HEK293 (cell line): ENCODE data around the gene PEX26.

ENCODE experiments used
- CTCF ChIA-PET: fragments of 350-600 bp; formaldehyde crosslinking; extraction: SDS; loops from one replicate; lab custom pipeline; 2021; ENCODE audit warnings: antibody characterized with exemption; lab: Yijun Ruan, JAX
- POLR2A ChIA-PET: fragments of 300-600 bp; formaldehyde crosslinking; extraction: SDS; loops from one replicate; lab custom pipeline; 2020; ENCODE audit warnings: antibody characterized with exemption, inconsistent platforms; lab: Yijun Ruan, JAX
- H3K27ac ChIP-seq: fragments of 200-500 bp; sonication (Bioruptor generic); 2 replicates; pipeline ENCODE4 v1.5.1; 2014; ENCODE audit warnings: low read depth, low read length, control low read depth, inconsistent platforms; ENCODE audit errors: extremely low read depth
- H3K36me3 ChIP-seq, 2 experiments: fragments of 200-500 bp in 1 of 2; sonication (Bioruptor generic) in 1 of 2; 1 replicate in 1 of 2; 2 replicates in 1 of 2; pipeline ENCODE4 v1.5.1; 2014 to 2017; ENCODE audit warnings: inconsistent platforms in 2 of 2, low read length in 2 of 2; ENCODE audit not compliant: control insufficient read depth in 2 of 2, insufficient read depth in 1 of 2
- H3K4me1 ChIP-seq: fragments of 200-500 bp; sonication (Bioruptor generic); 2 replicates; pipeline ENCODE4 v1.5.1; 2014; ENCODE audit warnings: mild to moderate bottlenecking, low read length, inconsistent platforms; ENCODE audit not compliant: control insufficient read depth, insufficient read depth
- H3K4me3 ChIP-seq: 2 replicates; pipeline ENCODE4 v1.5.1; 2011; ENCODE audit warnings: low read depth, mild to moderate bottlenecking, control low read depth, low read length, moderate library complexity
- H3K9me3 ChIP-seq: fragments of 200-500 bp; sonication (Bioruptor generic); 2 replicates; pipeline ENCODE4 v1.5.1; 2014; ENCODE audit warnings: low read depth, low read length, inconsistent platforms; ENCODE audit not compliant: control insufficient read depth, insufficient read depth
- EGR2 ChIP-seq: fragments of 450-650 bp; formaldehyde crosslinking; IDR thresholded peaks from 2 replicates; pipeline ENCODE4 v1.5.1; 2016; ENCODE audit warnings: low read depth, missing biosample characterization, missing genetic modification characterization
- GFI1B ChIP-seq: fragments of 450-650 bp; formaldehyde crosslinking; IDR thresholded peaks from 2 replicates; pipeline ENCODE4 v1.5.1; 2016; ENCODE audit warnings: missing biosample characterization, missing genetic modification characterization
- GLIS1 ChIP-seq: fragments of 450-650 bp; formaldehyde crosslinking; IDR thresholded peaks from 2 replicates; pipeline ENCODE4 v1.5.1; 2016; ENCODE audit warnings: missing biosample characterization, missing genetic modification characterization
- GLIS2 ChIP-seq: fragments of 450-650 bp; formaldehyde crosslinking; IDR thresholded peaks from 2 replicates; pipeline ENCODE4 v1.5.1; 2016; ENCODE audit warnings: missing biosample characterization, missing genetic modification characterization
- PATZ1 ChIP-seq: fragments of 450-650 bp; formaldehyde crosslinking; IDR thresholded peaks from 2 replicates; pipeline ENCODE4 v1.5.1; 2016; ENCODE audit warnings: missing biosample characterization, missing genetic modification characterization
- PRDM10 ChIP-seq: fragments of 450-650 bp; formaldehyde crosslinking; IDR thresholded peaks from 2 replicates; pipeline ENCODE4 v1.5.1; 2016; ENCODE audit warnings: missing biosample characterization, missing genetic modification characterization
- ZBTB26 ChIP-seq: fragments of 450-650 bp; formaldehyde crosslinking; optimal IDR thresholded peaks from 2 replicates; pipeline ENCODE3; 2016; ENCODE audit warnings: missing biosample characterization, mild to moderate bottlenecking, missing genetic modification characterization
- ZFHX2 ChIP-seq: fragments of 450-650 bp; formaldehyde crosslinking; conservative IDR thresholded peaks from 2 replicates; pipeline ENCODE4 v1.5.1; 2016; ENCODE audit warnings: missing biosample characterization, missing genetic modification characterization
- ZIC2 ChIP-seq: fragments of 450-650 bp; formaldehyde crosslinking; IDR thresholded peaks from 2 replicates; pipeline ENCODE4 v1.5.1; 2016; ENCODE audit warnings: missing biosample characterization, missing genetic modification characterization
- ZNF114 ChIP-seq: fragments of 450-650 bp; formaldehyde crosslinking; IDR thresholded peaks from 2 replicates; pipeline ENCODE4 v1.5.0; 2017; ENCODE audit warnings: missing biosample characterization, missing genetic modification characterization
- ZNF211 ChIP-seq: fragments of 450-650 bp; formaldehyde crosslinking; IDR thresholded peaks from 2 replicates; pipeline ENCODE4 v1.5.1; 2016; ENCODE audit warnings: low read depth, missing biosample characterization, missing genetic modification characterization
- ZNF335 ChIP-seq: fragments of 450-650 bp; formaldehyde crosslinking; conservative IDR thresholded peaks from 2 replicates; pipeline ENCODE4 v1.5.1; 2016; ENCODE audit warnings: missing biosample characterization, missing genetic modification characterization
- ZNF473 ChIP-seq: fragments of 450-650 bp; formaldehyde crosslinking; IDR thresholded peaks from 2 replicates; pipeline ENCODE4 v1.5.1; 2017; ENCODE audit warnings: missing biosample characterization, missing genetic modification characterization
- ZNF639 ChIP-seq: fragments of 450-650 bp; formaldehyde crosslinking; IDR thresholded peaks from 2 replicates; pipeline ENCODE4 v1.5.1; 2016; ENCODE audit warnings: missing biosample characterization, missing genetic modification characterization
- ZNF660 ChIP-seq: fragments of 450-650 bp; IDR thresholded peaks from 2 replicates; pipeline ENCODE4 v1.5.1; 2018; ENCODE audit warnings: missing biosample characterization, mild to moderate bottlenecking, missing genetic modification characterization
- ZNF670 ChIP-seq: fragments of 450-650 bp; formaldehyde crosslinking; IDR thresholded peaks from 2 replicates; pipeline ENCODE4 v1.5.1; 2016; ENCODE audit warnings: missing biosample characterization, missing genetic modification characterization, low read depth
- ZNF704 ChIP-seq: fragments of 450-650 bp; formaldehyde crosslinking; IDR thresholded peaks from 2 replicates; pipeline ENCODE4 v1.5.1; 2016; ENCODE audit warnings: missing biosample characterization, missing genetic modification characterization
- ZSCAN30 ChIP-seq: fragments of 450-650 bp; IDR thresholded peaks from 2 replicates; pipeline ENCODE4 v1.5.1; 2018; ENCODE audit warnings: missing biosample characterization, mild to moderate bottlenecking, missing genetic modification characterization, moderate library complexity

The PEX26 gene

GRCh38 chr22:18109410-18110193 is 31.8 kb downstream of the PEX26 start:
- H3K4me1 ChIP-seq = no peaks in the 10 kb centered on the region
- no peaks in the 10 kb centered on the region for H3K9me3 ChIP-seq
- peaks cover 0 to 3% of the 10 kb centered on the region in 2 experiments; a peak in 1 of 3 replicates for H3K36me3 ChIP-seq
- CTCF ChIA-PET = no interaction called here
- H3K4me3 ChIP-seq = no peak overlapping the region
- TF ChIP-seq PRDM10 (tag by site-specific recombination) (peak; percentile 74), ZNF114 (no peak)
- POLR2A ChIA-PET = interaction anchor here (0.7 kb wide), 1 partner anchor 335 kb away, joined by 3 read pairs; the partner anchor contains the start of gene BID
- no peak overlapping the region for H3K27ac ChIP-seq

GRCh38 chr22:18110194-18110953 is 32.6 kb downstream of the PEX26 start, which contains the start of gene TUBA8:
Gene TUBA8 (plus strand): TSS chr22:18110809. CDS start chr22:18110866, 57 bp downstream.
- Histone ChIP-seq H3K36me3 (peaks cover 0 to 3% of the 10 kb centered on the region in 2 experiments; a peak in 1 of 3 replicates), H3K27ac (no peak within 1 kb of the TSS), H3K9me3 (no peaks in the 10 kb centered on the region), H3K4me3 (peak within 1 kb of the TSS; percentile 29), H3K4me1 (no peaks in the 10 kb centered on the region)
- TF ChIP-seq ZNF660 (no peak), ZNF704 (tag by site-specific recombination) (no peak), ZFHX2 (peak; percentile 85), ZIC2 (peak; percentile 81), PATZ1 (peak; percentile 34; the same call in 1 of the 2 replicates), ZNF670 (no peak), ZNF473 (tag by site-specific recombination) (no peak), GLIS1 (tag by site-specific recombination) (peak; percentile 65; the same call in 1 of the 2 replicates), ZSCAN30 (tag by site-specific recombination) (no peak), GFI1B (tag by site-specific recombination) (no peak), ZNF335 (tag by site-specific recombination) (peak; percentile 56; the same call in 1 of the 2 replicates), GLIS2 (tag by site-specific recombination) (peak; percentile 50; the same call in 1 of the 2 replicates), EGR2 (peak; percentile 81), ZNF211 (tag by site-specific recombination) (no peak), ZNF639 (tag by site-specific recombination) (no peak), ZBTB26 (tag by site-specific recombination) (peak; percentile 76)
- CTCF ChIA-PET = no interaction called here
- POLR2A ChIA-PET = interaction anchor here (0.7 kb wide), 1 partner anchor 336 kb away, joined by 3 read pairs; the partner anchor contains the start of gene BID
